Uterus (tissue), 4 donors: ENCODE results near the gene GP5. TPM values are rescaled to one million over a fixed set of nuclear protein-coding genes. Genes with fewer than 3 reads are reported as not detected.

ENCODE experiments used
- DNase-seq, 2 donors: peaks; one replicate each; pipeline ENCODE4 v3.0.0-alpha.2; 2019 to 2020
- H3K27ac ChIP-seq, 2 donors: fragments of 200-600 bp; sonication (generic); 1 replicate in 1 of 2; 2 replicates in 1 of 2; pipeline ENCODE4 v1.5.1; 2016 to 2018
- H3K27me3 ChIP-seq, 2 donors: fragments of 200-600 bp; sonication (generic); one replicate each; pipeline ENCODE4 v1.5.1; 2018 to 2019; ENCODE audit warnings: control low read depth in 1 of 2
- H3K36me3 ChIP-seq, 2 donors: fragments of 200-600 bp; sonication (generic); one replicate each; pipeline ENCODE4 v1.5.1; 2019; ENCODE audit warnings: control low read depth in 1 of 2
- H3K4me1 ChIP-seq, 2 donors: fragments of 200-600 bp; sonication (generic); one replicate each; pipeline ENCODE4 v1.5.1; 2018 to 2019; ENCODE audit warnings: control low read depth in 1 of 2
- H3K4me3 ChIP-seq, 2 donors: fragments of 200-600 bp; sonication (generic); 1 replicate in 1 of 2; 2 replicates in 1 of 2; pipeline ENCODE4 v1.5.1; 2018 to 2019; ENCODE audit warnings: mild to moderate bottlenecking in 1 of 2
- H3K9me3 ChIP-seq, 2 donors: fragments of 200-600 bp; sonication (generic); one replicate each; pipeline ENCODE4 v1.5.1; 2019; ENCODE audit warnings: control low read depth in 1 of 2
- CTCF ChIP-seq, 4 experiments: fragments of 200-600 bp in 2 of 4; fragments of 450-650 bp in 2 of 4; sonication (generic) in 2 of 4; IDR thresholded peaks; one replicate each; pipeline ENCODE4 v1.5.1; 2016 to 2019; ENCODE audit warnings: antibody characterized with exemption in 4 of 4, mild to moderate bottlenecking in 2 of 4, moderate library complexity in 1 of 4
- POLR2A ChIP-seq, 2 donors: fragments of 450-650 bp; IDR thresholded peaks; one replicate each; pipeline ENCODE4 v1.6.1; 2016; ENCODE audit warnings: antibody characterized with exemption in 2 of 2, mild to moderate bottlenecking in 1 of 2, moderate library complexity in 1 of 2
- intact Hi-C: fragments of 100-400 bp; cut with DNase I; formaldehyde crosslinking; loops from one replicate; pipeline ENCODE4 v1.15.1; 2023; ENCODE audit warnings: low total_unique reads
- total RNA-seq, 4 donors: library from RNA; depleted of rRNA in 3 of 4; stranded (reverse); fragments of >200 nt in 3 of 4; gene quantifications; one replicate each; pipeline versions ENCODE4 v1.1.0 to v1.2.4, GENCODE V29; 2014 to 2023
- donor health status: DM: yes; HTN: yes; CAD: no.

The GP5 gene
- total RNA-seq, 4 donors from 2014 or later: 0.24 to 0.41 TPM; not detected in 2

GRCh38 chr3:194379651-194380050 is 19.4 kb downstream of the GP5 start:
- Histone ChIP-seq H3K4me1 (no peaks in the 10 kb centered on the region), H3K27ac (no peak overlapping the region), H3K9me3 (no peaks in the 10 kb centered on the region), H3K27me3 (no peaks in the 10 kb centered on the region), H3K4me3 (no peak overlapping the region), H3K36me3 (no peaks in the 10 kb centered on the region)
- no peak for DNase-seq
- intact Hi-C loops: no loop called here
- TF ChIP-seq POLR2A (IDR thresholded peaks at IDR 0.05) (no peak), CTCF (IDR thresholded peaks at IDR 0.05) (no peak)

GRCh38 chr3:194379231-194379630 is 19.8 kb downstream of the GP5 start:
- no peaks in the 10 kb centered on the region for H3K27me3 ChIP-seq
- H3K4me1 ChIP-seq: no peaks in the 10 kb centered on the region
- TF ChIP-seq CTCF (IDR thresholded peaks at IDR 0.05) (no peak), POLR2A (IDR thresholded peaks at IDR 0.05) (no peak)
- H3K27ac ChIP-seq: no peak overlapping the region
- no peaks in the 10 kb centered on the region for H3K36me3 ChIP-seq
- intact Hi-C loops: no loop called here
- DNase-seq: no peak
- no peaks in the 10 kb centered on the region for H3K9me3 ChIP-seq
- H3K4me3 ChIP-seq: no peak overlapping the region

GRCh38 chr3:194377708-194378107 is 21.4 kb downstream of the GP5 start:
- H3K27me3 ChIP-seq: no peaks in the 10 kb centered on the region
- DNase-seq: no peak
- intact Hi-C loops: no loop called here

GRCh38 chr3:194376241-194376560 is 22.9 kb downstream of the GP5 start:
- no peaks in the 10 kb centered on the region for H3K4me1 ChIP-seq
- H3K36me3 ChIP-seq: no peaks in the 10 kb centered on the region
- no peak overlapping the region for H3K4me3 ChIP-seq
- no peak for TF ChIP-seq CTCF (IDR thresholded peaks at IDR 0.05)
- TF ChIP-seq POLR2A (IDR thresholded peaks at IDR 0.05): no peak
- no peaks in the 10 kb centered on the region for H3K27me3 ChIP-seq
- DNase-seq: no peak
- no peak overlapping the region for H3K27ac ChIP-seq
- H3K9me3 ChIP-seq: no peaks in the 10 kb centered on the region
- intact Hi-C loops: no loop called here

More at GRCh38 chr3:194377708-194378107, 21.4 kb downstream of the GP5 start:
- Histone ChIP-seq H3K9me3 (no peaks in the 10 kb centered on the region), H3K4me1 (no peaks in the 10 kb centered on the region), H3K4me3 (no peak overlapping the region), H3K36me3 (no peaks in the 10 kb centered on the region), H3K27ac (no peak overlapping the region)
- TF ChIP-seq POLR2A (IDR thresholded peaks at IDR 0.05): no peak
- TF ChIP-seq CTCF (IDR thresholded peaks at IDR 0.05): no peak

GRCh38 chr3:194375473-194376240 is 23.4 kb downstream of the GP5 start:
- no peaks in the 10 kb centered on the region for H3K36me3 ChIP-seq
- H3K27ac ChIP-seq: no peak overlapping the region
- intact Hi-C loops: no loop called here

More at GRCh38 chr3:194375473-194376240, 23.4 kb downstream of the GP5 start:
- Histone ChIP-seq H3K27me3 (no peaks in the 10 kb centered on the region), H3K9me3 (no peaks in the 10 kb centered on the region), H3K4me1 (no peaks in the 10 kb centered on the region), H3K4me3 (no peak overlapping the region)
- no peak for TF ChIP-seq CTCF (IDR thresholded peaks at IDR 0.05)
- no peak for TF ChIP-seq POLR2A (IDR thresholded peaks at IDR 0.05)
- no peak for DNase-seq
